Activated T-helper 9 cell treated with anti-CD3 and anti-CD28 coated beads, Interleukin-2, amount 50 U/mL, for 16 hours (primary cell): ENCODE measurements around the gene KLHL24.
"Not testable (repeated sequence)": the region's sequence is repeated elsewhere in the genome, so short reads cannot be mapped to it uniquely, and the experiment has no call there.

ENCODE experiments used
- DNase-seq: peaks from one replicate; pipeline ENCODE4 v3.0.0-alpha.2; 2020; ENCODE audit warnings: low read depth

The KLHL24 gene

GRCh38 chr3:183697123-183697609, 61.7 kb downstream of the KLHL24 start:
- DNase-seq, result no peak

GRCh38 chr3:183697610-183698317, 62.3 kb downstream of the KLHL24 start, which contains the start of gene YEATS2:
YEATS2 (plus strand) TSS chr3:183697797; CDS start chr3:183715163, 17,366 bp downstream.
- peak; percentile 64 for DNase-seq

GRCh38 chr3:183698318-183698751, 62.9 kb downstream of the KLHL24 start:
- peak; percentile 19 for DNase-seq

GRCh38 chr3:183698756-183699155, 63.3 kb downstream of the KLHL24 start:
- no peak for DNase-seq

GRCh38 chr3:183699238-183699947, 64.0 kb downstream of the KLHL24 start:
- DNase-seq, result no peak

- no peak for DNase-seq
These were observed 66.3 kb downstream of the KLHL24 start for GRCh38 chr3:183701744-183702143.

GRCh38 chr3:183703892-183704291, 68.5 kb downstream of the KLHL24 start:
- not testable (repeated sequence) for DNase-seq

GRCh38 chr3:183710231-183710630, 74.8 kb downstream of the KLHL24 start:
- no peak for DNase-seq

- DNase-seq, result no peak
These were observed 76.1 kb downstream of the KLHL24 start for GRCh38 chr3:183711516-183711915.

GRCh38 chr3:183714622-183715021, 79.2 kb downstream of the KLHL24 start:
- no peak for DNase-seq

- DNase-seq, result no peak
These were observed 82.6 kb downstream of the KLHL24 start for GRCh38 chr3:183718012-183718411.

- no peak for DNase-seq
These were observed 90.0 kb downstream of the KLHL24 start for GRCh38 chr3:183725387-183725786.

- DNase-seq, result no peak
These were observed 92.8 kb downstream of the KLHL24 start for GRCh38 chr3:183728204-183728603.

- no peak for DNase-seq
These were observed 94.9 kb downstream of the KLHL24 start for GRCh38 chr3:183730361-183730760.

GRCh38 chr3:183731611-183732010, 96.2 kb downstream of the KLHL24 start:
- DNase-seq, result no peak

GRCh38 chr3:183733553-183733952, 98.1 kb downstream of the KLHL24 start:
- DNase-seq, result no peak
